SK-N-SH (cell line): Measurements from ENCODE around the gene MAML3.

Experiments used
- CTCF ChIP-seq: fragments of 200-600 bp; sonication (generic); IDR thresholded peaks from 2 replicates; pipeline ENCODE4 v1.6.1; 2017; ENCODE audit warnings: antibody characterized with exemption, mild to moderate bottlenecking, moderate library complexity
- EP300 ChIP-seq, 2 experiments: IDR thresholded peaks; 2 replicates each; pipeline versions ENCODE4 v1.4.0 to v1.6.1; 2012; ENCODE audit warnings: borderline replicate concordance in 1 of 2, low read depth in 1 of 2, low read length in 1 of 2
- GABPA ChIP-seq: IDR thresholded peaks from 2 replicates; pipeline ENCODE4 v1.4.0; 2012; ENCODE audit warnings: low read depth, mild to moderate bottlenecking

DNA sequence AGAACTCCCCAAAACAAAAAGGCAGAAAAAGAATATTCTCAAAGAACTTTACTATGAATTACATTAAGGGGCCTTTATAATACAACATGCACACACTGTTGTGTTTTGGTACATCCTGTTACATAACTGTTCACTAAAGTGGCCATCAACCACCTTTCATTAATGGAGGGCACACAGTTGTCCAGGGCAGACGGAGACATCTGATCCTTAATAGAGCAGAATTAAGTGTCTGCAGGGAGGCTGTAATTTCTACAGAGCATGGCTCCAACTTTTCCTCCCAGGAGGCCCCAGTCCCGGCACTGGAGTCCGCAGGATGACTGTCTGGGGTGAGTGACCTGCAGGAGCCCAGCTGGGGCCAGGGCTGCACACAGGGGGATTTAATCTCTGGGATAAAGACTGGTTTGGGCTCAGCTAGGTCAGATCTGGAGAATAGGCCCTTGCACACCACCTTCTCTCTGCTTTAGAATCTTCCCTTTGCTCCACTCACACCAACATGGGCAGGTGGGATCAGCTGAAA lies 233.4 kb downstream of the MAML3 start:
- TF ChIP-seq CTCF (no peak), EP300 (IDR thresholded peaks at IDR 0.05; ENCODE audit: borderline replicate concordance in 1 of 2, low read depth in 1 of 2, low read length in 1 of 2) (no peak), GABPA (no peak)
